HG03159 (cell line): ENCODE data around the gene TMEM164.

Experiments used
- ATAC-seq: cut with Tn5 transposase; IDR thresholded peaks from one replicate; pipeline ENCODE4 v1.9.1; 2021; ENCODE audit warnings: mild to moderate bottlenecking, moderate library complexity; ENCODE audit not compliant: unreplicated experiment

TMEM164 gene

DNA sequence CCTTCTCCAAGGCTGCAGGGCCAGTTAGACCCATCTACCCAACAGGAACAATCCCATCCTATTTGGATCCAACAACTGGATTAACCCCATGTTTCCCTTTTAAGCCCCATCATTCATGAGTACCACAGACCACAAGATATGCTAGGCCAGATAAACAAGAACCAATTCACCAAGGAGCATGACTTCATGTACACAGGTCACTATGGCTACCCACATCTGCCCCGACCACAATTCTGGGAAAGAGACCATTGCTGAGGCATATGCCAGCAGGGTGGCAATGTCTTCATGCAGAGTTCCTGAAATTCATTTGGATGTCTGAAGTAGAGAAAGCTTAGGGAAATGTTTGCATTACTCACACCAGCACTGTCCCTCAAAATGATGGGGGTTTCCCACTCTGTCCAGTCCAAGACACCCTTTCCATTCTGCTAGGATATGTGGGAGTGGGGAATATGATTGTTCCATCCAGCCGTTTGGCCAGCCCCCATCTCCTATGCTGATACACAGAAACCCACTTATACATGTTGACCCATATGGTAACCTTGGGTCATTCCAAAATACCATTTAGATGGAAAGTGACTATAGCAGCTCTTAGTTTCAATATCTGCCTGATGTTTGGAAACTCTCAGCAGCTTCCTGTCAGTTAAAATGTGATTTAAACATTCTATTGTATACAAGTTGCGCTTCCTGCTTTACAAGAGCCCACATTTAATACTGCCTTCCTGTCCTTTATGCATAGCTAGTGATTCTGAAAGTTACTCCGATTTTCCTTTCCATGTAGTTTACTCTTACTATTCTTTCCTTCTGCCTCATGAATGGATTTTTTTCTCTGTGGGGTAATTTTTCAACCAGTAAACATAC lies 186.0 kb downstream of the TMEM164 start:
- no peak for ATAC-seq

DNA sequence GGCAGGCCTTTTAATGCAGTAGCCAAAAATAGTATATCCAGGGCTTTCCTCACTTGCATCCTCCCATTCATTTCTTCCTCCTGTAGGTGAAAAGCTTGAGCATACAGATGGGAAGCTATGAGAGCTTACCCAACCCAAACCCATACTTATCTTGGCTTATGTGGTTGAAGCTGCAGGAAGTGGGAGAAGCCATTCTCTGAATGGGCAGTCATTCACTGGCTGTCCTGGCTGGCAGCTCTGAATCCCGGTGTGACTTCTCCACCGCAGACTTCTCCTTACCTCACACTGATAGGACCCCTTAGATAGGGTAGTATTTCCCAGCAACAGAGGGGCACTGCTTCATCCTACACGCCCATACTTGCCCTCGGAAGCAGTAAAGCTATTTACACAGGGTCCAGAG lies 189.6 kb downstream of the TMEM164 start:
- no peak for ATAC-seq

DNA sequence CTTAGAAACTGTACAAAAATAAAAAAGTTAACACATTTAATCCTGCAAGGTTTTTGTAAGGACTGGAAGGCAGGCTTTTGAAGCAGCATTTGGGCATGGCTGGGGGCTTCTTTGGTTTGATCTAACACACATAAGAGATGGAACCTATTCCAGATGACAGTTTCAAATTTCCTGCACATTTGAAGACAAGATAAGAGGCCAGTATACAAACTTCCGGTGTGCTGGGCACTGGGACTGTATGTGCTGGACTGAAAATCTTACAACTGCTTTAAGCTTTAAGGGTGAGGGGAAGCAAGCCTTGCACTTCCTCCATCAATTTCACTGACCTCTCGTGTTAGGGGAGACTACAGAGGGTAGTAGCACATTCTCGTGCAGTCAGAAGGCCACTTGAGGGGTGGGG lies 192.1 kb downstream of the TMEM164 start:
- no peak for ATAC-seq

DNA sequence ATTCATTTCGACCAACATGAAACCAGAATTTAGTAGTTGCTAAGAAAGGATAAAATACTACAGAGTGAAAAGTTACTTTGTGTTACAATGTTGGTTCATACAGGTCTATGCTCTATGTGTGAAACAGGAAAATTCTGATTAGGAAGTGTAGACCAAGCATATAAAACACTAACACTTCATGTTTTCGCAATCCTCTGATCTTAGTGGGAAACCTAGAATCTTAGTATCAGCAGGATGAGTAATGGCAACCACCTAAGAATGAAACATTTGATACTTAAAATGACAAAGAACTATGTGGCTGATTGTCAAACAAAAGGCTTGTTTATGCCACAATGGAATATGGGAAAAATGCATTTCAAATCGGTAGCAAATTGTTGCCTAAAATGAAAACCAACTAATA lies 198.9 kb downstream of the TMEM164 start:
- no peak for ATAC-seq

DNA sequence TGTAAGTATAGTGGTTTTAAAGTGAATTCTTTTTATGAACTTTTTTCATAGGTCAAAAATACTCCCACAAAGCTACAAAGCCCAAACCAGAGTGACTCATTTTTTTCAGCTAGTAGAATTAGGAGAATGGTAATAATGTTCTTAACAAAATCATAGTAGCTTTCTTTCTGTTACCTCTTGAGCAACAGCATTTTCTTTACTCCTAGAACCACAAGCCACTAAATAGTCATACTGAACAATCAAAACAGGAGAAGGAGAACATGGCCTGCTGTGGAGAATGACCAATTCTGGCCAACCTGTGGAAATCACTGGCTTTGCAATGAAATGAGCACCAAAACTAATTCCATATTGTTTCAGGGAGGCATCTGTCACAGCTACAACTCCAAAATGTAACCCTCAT lies 202.1 kb downstream of the TMEM164 start:
- ATAC-seq: no peak

DNA sequence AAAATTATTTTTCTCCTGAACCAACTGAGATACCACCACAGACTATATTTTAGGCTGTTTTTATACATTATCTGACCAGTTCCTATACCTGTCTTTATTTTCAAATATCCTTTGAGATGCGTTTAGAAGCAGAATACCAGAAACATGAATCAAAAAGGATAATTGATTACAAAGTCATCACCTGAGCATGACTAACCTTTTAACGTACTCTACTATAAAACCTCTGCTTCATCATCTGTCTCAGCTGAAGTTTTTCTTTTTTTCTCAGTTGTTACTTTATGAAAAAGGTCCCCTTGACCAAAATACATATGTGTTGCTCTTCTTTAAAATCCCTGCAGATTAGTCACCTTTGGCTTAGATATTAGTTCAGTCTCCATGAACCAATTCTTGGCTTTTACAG lies 205.2 kb downstream of the TMEM164 start:
- no peak for ATAC-seq

DNA sequence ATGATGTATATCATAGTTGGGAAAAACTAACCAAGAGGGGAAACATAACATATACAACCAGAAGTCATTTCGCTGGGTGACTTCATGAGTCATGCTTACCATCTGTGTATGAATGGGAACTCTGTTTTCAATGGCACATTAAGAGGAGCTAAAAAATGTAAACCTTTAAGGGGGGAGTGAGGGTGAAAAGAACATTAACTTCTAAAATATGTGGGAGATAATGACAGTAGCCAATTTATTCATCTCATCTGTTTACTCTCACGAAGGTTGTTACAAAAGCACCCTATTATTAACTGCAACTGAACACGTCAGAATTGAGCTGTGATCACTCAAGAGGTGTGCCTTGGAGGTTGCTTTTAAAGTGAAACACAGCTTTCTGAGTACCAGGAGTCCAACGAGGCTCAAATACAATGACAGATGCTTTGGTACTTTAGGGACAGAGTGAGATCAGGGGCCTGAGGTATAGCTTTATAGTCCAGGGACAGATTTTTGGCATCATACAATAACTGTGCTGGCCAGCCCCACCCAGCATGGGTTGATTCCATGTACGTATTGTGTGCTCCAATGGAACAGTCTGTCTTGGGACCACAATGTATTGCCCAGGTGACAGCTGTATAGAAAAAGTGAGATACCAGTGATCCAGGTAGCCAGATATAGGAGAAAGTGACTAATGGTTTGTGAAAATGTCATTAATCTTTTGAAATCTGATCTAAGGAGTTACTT lies 207.7 kb downstream of the TMEM164 start:
- no peak for ATAC-seq

DNA sequence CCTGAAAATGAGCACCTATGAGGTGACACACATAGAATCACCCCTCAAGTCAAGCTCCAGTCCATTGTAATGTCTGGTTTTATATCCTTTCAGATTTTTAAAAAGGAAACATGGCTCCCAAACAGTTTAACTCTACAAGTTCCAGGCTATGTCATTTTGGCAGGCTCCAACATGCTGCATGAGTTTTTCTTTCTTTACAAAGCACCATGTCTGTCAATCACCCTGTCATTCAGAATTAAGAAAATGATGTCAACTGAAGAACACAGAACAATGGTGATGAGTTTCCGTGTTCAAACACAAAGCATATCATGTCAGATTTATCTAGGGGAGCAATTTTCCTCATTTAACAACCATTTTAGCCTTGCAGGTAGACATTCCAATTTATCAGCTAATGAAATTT lies 208.4 kb downstream of the TMEM164 start:
- ATAC-seq: no peak

DNA sequence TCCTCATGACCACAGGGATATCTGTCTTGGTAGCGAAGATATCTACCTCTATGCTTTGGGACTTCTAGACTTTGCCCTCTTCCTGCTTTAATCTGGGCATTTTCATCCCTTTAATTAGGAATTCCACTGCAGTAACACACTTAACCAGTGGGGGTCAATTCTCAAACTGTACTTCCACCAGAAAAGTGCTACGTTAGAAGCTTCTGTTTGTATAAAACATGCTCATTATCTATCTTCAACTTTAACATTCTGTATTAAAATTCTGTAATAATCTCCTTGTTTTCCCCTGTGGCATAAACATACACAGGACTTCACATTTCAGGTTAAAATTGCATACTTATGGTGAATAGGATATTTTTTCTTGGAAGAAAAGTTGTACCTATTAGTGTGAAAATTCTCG lies 209.4 kb downstream of the TMEM164 start:
- ATAC-seq: no peak

DNA sequence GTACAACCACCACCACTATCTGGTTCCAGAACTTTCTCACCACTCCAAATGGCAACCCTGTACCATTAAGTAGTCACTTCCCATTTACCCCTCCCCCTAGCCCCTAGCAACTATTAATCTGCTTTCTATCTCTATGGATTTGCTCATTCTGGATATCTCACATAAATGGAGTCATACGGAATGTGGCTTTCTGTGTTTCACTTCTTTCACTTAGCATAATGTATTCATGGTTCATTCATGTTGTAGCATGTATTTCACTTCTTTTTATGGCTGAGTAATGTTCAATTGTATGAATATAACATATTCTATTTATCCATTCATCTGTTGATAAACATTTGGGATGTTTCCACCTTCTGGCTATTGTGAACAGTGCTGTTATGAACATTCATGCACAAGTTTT lies 210.3 kb downstream of the TMEM164 start:
- ATAC-seq: no peak

DNA sequence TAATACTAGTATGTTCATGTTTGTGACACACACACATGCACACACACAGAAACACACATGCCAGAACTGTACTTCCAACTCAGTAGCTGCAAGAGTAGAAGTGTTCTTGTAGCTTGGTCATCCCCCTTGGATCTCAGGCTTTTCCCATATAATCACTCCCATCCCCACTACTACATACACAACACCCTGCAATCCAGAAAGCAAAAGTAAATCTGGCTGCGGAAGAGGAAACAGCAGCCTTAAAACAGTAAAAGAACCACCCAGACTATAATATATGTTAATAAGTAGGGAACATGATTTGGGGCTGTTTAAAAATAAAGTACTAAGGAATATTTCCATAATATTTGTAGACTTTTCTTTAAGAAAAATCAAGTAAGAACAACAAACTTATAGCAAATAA lies 211.8 kb downstream of the TMEM164 start:
- ATAC-seq: no peak

DNA sequence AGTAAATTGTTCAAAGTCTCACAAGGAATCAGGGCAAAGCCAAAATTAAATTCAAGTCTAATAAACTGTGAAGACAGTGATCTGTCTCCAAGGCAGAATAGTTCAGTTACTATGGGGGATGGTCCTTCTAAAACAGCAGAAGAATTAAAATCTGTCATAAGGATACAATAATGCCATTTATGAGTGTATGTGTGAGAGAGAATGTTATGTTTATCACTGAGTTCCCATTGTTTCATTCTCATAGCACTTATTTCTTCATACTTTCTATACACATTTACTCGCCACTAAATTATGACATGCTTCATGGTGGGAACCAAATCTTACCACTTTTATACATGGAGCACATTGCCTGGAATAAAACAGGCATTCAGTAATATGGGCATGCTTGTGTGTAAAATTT lies 212.5 kb downstream of the TMEM164 start:
- ATAC-seq: no peak

DNA sequence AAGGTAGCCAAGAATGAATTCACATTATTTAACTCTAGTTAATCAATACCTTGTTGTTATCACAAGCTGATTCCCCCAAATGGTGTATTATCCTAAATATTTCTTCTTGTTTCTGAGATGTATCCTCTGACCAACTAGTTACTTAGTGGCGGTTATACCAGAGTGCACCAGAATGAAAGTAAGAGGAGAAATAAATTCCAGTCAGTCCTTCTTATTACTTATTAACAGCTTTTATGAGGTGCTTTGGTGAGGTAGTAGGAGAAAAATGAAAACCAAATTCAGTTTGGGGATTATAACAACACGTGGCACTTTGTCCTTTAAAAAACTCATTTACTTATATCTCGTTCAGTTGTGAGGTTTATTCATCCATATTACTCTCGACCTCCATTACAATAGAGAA lies 213.1 kb downstream of the TMEM164 start:
- ATAC-seq: no peak

DNA sequence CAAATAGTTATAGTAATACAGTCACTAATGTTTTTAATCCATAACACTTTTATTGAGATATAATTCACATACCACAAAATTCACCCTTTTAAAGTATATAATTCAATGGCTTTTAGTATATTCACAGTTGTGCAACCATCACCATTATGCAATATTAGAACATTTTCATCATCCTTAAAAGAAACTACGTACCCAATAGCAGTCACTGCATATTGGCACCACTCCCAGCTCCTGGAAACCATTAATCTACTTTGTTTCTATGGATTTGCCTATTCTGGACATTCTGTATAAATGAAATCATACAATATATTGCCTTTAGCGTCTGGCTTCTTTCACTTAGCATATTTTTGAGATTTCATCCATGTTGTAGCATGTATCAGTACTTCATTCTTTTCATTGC lies 215.7 kb downstream of the TMEM164 start:
- ATAC-seq: no peak

DNA sequence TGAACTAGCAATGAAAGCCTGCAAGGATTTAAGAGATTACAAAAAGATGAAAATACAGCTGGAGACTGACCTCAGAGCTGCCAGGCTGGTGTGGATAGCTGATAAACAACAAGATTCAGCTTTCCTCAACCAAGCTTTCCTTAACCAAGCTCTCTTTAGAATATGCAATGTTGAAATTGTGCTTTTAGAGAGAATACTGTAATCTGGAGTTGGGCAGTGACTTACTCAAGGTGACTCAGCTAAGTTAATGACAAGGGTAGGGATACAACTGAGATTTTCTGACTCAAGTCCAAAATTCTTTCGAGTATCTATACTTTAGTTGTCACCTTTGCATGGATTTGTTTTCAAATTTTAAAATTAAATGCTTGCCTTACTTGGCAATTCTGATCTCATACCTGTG lies 217.0 kb downstream of the TMEM164 start:
- ATAC-seq: no peak

DNA sequence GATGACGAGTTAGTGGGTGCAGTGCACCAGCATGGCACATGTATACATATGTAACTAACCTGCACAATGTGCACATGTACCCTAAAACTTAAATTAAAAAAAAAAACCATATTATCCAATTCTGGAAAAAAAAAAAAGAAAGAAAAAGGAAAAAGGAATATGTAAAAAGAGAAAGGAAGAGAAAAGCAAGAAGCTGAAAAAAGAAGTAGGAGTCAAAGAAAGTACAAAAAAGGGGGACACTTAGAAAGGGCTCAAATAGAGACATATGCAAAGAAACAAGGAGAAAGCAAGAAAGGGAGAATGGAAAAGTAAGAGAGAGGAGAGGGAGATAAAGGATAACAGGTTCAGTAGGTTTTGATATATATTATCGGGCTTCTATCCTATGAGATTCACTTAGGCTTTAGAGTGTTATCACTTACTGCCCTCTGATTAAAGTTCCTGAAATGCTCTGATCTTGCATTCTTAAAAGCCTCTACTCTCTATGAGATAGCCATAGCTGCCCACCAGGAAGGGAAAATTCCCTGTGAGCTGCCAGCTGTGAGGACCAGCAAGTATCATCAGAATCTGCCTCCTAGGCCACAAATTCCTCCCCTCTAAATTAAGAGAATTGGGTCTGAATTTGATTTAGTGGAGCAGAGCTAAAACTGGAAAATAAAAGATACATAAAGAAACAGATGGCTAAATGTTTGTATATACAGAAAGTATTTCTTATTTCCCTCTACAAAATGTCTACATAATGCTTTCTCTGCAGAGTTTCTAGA lies 219.8 kb downstream of the TMEM164 start:
- no peak for ATAC-seq

DNA sequence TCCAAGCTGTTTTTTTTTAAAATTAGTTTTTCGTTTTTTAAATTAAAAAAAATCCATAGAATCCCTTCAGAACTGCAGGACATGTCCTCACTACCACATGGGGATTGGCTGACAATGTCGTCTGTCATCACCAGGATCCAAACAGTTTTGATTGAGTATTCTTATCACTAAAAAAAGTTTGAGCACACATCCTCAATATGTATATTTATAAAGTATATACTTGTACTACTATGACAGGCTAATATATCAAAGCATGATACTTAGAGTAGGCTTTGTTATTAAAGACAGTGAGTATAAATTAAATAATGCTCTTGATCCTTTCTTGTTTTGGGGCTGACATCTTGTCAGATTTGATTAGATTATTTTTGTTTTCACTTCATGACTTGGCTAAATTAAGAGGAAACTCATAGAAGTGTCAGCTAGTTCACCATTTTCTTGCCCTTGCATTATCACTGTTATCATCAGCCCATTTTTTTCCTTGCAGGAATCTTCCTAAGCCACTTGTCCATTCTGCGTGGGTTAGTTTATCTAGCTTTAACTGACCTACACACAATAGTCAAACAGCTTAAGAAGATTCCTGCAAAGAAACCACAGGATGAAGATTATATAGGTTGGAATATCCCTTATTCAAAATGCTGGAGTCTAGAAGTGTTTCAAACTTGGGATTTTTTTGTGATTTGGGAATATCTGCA lies 222.2 kb downstream of the TMEM164 start:
- no peak for ATAC-seq

DNA sequence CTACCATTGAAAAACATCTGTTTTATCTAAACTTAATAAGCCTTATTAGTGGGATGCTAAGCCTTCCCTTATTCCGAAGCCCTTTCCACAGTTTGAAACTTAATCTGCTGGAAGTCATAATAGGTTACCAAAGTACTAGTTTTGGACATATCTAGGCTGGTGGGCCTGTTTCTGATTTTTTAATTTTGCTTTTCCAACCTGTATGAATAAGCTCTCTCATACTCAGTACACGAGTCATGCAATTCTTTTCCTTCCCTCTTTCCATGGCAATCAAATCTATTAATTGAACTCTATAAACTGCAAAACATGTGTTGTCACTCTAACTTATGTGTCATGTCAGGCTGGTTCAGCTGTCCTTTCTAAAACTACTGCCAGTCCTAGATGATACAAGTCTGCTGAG lies 224.0 kb downstream of the TMEM164 start:
- no peak for ATAC-seq
